Measurements from ENCODE around the gene LRP4.

- TF ChIP-seq, protein P1, sequence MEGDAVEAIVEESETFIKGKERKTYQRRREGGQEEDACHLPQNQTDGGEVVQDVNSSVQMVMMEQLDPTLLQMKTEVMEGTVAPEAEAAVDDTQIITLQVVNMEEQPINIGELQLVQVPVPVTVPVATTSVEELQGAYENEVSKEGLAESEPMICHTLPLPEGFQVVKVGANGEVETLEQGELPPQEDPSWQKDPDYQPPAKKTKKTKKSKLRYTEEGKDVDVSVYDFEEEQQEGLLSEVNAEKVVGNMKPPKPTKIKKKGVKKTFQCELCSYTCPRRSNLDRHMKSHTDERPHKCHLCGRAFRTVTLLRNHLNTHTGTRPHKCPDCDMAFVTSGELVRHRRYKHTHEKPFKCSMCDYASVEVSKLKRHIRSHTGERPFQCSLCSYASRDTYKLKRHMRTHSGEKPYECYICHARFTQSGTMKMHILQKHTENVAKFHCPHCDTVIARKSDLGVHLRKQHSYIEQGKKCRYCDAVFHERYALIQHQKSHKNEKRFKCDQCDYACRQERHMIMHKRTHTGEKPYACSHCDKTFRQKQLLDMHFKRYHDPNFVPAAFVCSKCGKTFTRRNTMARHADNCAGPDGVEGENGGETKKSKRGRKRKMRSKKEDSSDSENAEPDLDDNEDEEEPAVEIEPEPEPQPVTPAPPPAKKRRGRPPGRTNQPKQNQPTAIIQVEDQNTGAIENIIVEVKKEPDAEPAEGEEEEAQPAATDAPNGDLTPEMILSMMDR (conservative IDR thresholded peaks at IDR 0.05; ENCODE audit: low read length), result no peak
- TF ChIP-seq EZH2phosphoT487 (IDR thresholded peaks at IDR 0.05; ENCODE audit: borderline replicate concordance), result no peak
These were observed 73.0 kb downstream of the LRP4 start for GRCh38 chr11:46845440-46845739.

All from Loucy (cell line).